Measurements from ENCODE around the gene CHCHD6.

CHCHD6 gene

DNA sequence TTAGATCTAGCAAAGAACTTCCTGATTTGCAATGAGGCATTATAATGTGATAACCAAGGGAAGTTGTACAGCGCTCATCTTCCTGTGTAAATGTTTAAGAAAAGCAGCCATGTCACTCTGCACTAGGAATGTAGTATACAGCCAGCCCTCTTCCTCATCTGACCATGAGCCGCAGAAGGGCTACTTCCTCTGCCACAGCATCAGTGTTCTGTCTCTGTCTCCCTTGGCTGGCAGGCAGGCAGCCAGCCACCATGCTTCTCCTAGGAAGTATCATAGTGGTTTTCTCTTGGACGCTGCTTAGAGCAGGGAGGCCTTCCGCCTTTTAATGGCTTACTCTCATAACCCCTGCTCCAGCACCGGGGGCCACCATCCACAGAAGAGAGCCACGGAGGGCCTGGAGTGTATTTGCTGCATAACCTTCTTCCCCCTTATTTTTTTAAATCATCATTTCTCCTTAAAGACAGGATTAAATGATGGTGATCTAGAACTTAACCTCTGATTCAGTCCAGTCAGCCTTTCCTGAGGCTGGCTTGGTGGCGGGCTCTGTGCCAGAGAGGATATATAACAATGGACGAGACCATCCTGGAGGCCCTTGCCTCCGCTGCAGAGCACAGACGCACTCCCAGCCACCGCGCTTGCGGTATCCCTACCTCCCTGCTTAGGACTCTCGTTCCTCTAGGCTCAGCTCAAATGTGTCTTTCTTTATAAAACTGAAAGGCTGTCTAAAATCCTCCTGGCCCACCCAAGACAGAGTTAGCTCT is 221.6 kb downstream of the CHCHD6 start:
- ChIA-PET CTCF (no interaction called here), POLR2A (no interaction called here)
- TF ChIP-seq ARNT (IDR thresholded peaks at IDR 0.05) (no peak), NFRKB (IDR thresholded peaks at IDR 0.05) (no peak)
- no peak for DNase-seq (ENCODE audit: extremely low spot score)

DNA sequence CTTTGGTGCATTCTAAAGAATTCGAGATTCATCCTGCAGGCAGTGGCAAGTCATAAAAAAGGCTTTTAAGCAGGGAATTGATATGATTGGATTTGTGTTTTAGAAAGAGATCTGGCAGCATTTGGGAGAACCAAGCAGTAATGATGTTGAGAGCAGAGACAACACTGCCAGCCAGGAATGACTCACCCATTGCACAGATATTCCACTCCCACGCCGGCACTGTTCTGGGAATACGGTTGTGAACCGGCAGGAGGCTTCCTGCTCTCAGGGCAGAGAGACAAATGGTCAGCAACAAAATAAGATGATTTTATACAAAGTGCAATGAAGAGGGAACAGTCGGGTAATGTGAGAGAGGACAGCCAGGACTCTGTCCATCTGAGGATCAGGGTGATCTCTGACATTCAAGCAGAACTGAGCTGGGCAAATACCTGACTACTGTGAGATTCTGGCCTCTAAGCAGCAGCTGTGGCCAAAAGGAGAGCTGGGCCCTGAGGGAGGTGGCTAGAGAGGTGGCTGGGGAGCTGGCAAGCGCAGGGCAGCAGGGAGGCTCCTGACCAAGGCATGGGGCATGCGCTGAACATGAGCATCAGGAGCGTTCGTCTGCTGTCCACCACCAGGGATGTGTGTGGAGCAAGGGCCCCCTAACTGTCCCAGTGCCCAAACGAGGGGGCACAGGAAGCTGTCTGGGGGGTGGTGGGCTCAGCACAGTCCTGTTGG is 222.8 kb downstream of the CHCHD6 start:
- TF ChIP-seq NFRKB (IDR thresholded peaks at IDR 0.05) (no peak), FOXA1 (IDR thresholded peaks at IDR 0.05) (no peak), FOXK2 (IDR thresholded peaks at IDR 0.05) (no peak)
- DNase-seq (ENCODE audit: extremely low spot score), result no peak
- ChIA-PET POLR2A (no interaction called here), CTCF (no interaction called here)

DNA sequence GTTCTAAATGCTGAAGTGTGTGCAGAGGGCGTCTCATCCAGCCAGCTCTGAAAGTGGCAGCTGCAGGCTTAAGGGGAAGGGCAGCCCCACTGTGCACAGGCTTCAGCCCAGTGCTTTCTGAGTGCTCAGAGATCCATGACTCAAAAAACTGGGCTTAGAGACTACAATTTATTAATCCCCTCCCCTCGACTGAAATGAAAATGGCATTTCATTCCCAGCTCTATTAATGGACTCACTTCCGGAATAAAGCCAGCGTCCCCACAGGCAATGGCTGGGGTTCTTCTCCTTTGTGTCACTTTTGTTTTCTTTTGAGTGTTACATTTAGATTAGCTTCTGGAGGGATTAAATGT is 223.3 kb downstream of the CHCHD6 start:
- TF ChIP-seq FOXK2 (IDR thresholded peaks at IDR 0.05), result no peak
- CTCF ChIA-PET, result no interaction called here
- POLR2A ChIA-PET, result no interaction called here
- DNase-seq (ENCODE audit: extremely low spot score), result no peak

DNA sequence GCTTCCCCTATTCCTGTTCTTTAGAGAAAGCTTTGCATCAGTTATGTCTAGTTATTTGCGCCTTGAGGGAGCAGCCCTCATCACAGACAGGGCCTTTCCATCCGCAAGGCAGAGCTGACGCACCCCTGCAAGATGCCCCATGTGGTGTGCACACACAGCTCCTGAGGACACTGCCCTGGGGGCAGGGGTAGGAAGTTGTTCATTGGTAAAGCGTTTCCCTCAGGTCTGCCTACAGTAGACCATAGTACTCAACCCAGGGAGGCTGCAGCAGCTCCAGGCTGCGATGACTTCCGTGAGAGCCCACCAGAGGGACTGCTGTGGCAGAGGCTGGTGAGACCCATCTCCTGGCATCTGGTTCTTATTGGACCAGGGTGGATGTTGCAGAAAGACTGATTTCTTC is 223.8 kb downstream of the CHCHD6 start:
- POLR2A ChIA-PET, result no interaction called here
- CTCF ChIA-PET, result no interaction called here
- TF ChIP-seq CTBP1 (IDR thresholded peaks at IDR 0.05; ENCODE audit: borderline replicate concordance), result no peak
- no peak for DNase-seq (ENCODE audit: extremely low spot score)

GRCh38 chr3:126928921-126929474 is 225.0 kb downstream of the CHCHD6 start:
- POLR2A ChIA-PET, result no interaction called here
- DNase-seq (ENCODE audit: extremely low spot score), result no peak
- CTCF ChIA-PET, result no interaction called here
- no peak for TF ChIP-seq LEF1 (IDR thresholded peaks at IDR 0.05; ENCODE audit: borderline replicate concordance)

DNA sequence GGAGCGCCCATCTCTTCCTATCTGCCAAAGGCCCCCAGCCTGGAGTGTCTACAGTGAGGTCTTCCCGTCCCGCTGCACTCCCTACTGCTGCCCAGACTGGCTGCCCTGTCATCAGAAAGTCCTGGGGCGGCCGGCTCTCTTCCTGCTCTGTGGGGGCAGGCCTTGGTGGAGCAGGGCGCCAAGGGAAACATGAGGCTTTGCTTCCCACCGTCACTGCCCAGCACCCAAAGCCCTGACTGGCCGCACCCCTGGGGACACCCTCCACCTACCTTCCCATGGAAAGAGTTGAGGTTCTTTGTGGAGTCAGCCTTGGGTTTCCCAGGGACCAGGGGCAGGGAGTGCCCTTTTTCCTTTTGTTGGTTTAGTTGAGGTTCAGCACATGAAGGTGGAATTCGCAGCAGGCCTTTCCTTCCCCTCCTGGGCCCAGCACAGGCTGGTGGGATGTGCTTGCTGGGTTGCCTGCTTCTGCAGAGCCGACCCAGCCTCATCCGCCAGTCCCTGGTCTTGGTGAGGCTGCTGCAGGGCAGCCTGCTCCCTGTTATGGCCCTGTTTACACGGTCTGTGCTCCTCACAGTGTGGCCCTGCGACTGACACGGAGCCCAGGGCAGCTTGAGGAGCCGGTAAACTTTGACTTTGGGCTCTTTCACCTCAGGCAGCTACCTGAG is 227.0 kb downstream of the CHCHD6 start:
- TF ChIP-seq SP1 (IDR thresholded peaks at IDR 0.05) (no peak), FOXK2 (IDR thresholded peaks at IDR 0.05) (no peak)
- DNase-seq (ENCODE audit: extremely low spot score), result no peak
- ChIA-PET POLR2A (no interaction called here), CTCF (no interaction called here)

- TF ChIP-seq TARDBP (IDR thresholded peaks at IDR 0.05) (no peak), LEF1 (IDR thresholded peaks at IDR 0.05; ENCODE audit: borderline replicate concordance) (no peak), ARNT (IDR thresholded peaks at IDR 0.05) (no peak)
- DNase-seq (ENCODE audit: extremely low spot score), result no peak
- ChIA-PET POLR2A (no interaction called here), CTCF (no interaction called here)
Observed at GRCh38 chr3:126931806-126932187, 227.8 kb downstream of the CHCHD6 start.

DNA sequence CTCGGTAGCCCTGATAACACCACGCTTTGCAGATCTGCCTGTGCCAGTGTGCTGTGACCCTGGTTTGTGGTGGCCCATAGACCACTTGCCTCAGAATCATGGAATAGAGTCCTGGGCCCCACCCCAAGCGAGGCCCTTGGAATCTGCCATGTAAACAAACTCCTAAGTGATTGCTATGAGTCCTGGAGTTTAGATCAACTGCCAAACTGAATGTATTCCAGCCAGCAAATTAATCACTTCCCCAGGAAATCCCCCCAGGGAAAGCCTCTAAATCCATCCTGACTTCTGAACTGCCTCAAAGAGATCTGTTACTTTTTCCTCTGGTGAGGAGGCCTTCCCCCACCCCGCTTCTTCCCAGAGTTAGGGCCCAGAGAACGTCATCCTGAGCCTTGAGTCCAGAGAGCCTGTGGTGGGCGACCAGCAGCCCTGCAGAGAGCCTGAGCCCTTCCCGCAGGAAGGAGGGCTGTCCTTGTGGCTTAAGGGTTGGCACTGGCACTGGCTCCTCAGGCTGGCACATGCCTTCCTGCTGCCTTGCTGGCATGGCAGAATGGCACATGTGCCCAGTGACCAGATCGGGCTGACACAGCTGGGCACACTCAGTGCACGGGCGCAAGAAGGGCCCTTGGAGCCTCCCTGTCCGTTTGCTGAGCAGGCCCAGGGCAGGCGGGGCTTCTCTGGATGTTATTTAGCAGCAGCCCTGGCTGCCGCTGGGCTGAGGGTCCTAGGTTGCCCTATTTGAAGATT is 228.3 kb downstream of the CHCHD6 start:
- POLR2A ChIA-PET, result no interaction called here
- TF ChIP-seq FOXA1 (IDR thresholded peaks at IDR 0.05) (no peak), TARDBP (IDR thresholded peaks at IDR 0.05) (no peak), NFRKB (IDR thresholded peaks at IDR 0.05) (no peak), PKNOX1 (IDR thresholded peaks at IDR 0.05) (no peak), ELF4 (IDR thresholded peaks at IDR 0.05) (no peak)
- CTCF ChIA-PET, result no interaction called here
- no peak for DNase-seq (ENCODE audit: extremely low spot score)

- CTCF ChIA-PET, result no interaction called here
- POLR2A ChIA-PET, result no interaction called here
- no peak for DNase-seq (ENCODE audit: extremely low spot score)
- TF ChIP-seq CTBP1 (IDR thresholded peaks at IDR 0.05; ENCODE audit: borderline replicate concordance) (no peak), FOXA1 (IDR thresholded peaks at IDR 0.05) (no peak), BHLHE40 (IDR thresholded peaks at IDR 0.05; ENCODE audit: borderline replicate concordance) (no peak), ZNF384 (IDR thresholded peaks at IDR 0.05) (peak; percentile 50), L3MBTL2 (conservative IDR thresholded peaks at IDR 0.05) (no peak)
Observed at GRCh38 chr3:126934031-126934531, 230.0 kb downstream of the CHCHD6 start.

Measured in HEK293T (cell line).